K562 (cell line): ENCODE data around the gene ACTL8.

ENCODE experiments used
- EP300 ChIP-seq: IDR thresholded peaks from 2 replicates; pipeline ENCODE4 v1.6.1; 2012; ENCODE audit warnings: low read length, improper control_type of control experiment
- STAT5B ChIP-seq: fragments of 250-450 bp; sonication (Bioruptor Pico); IDR thresholded peaks from 2 replicates; pipeline ENCODE4 v1.8.0; 2021; ENCODE audit warnings: mild to moderate bottlenecking, inconsistent platforms

DNA sequence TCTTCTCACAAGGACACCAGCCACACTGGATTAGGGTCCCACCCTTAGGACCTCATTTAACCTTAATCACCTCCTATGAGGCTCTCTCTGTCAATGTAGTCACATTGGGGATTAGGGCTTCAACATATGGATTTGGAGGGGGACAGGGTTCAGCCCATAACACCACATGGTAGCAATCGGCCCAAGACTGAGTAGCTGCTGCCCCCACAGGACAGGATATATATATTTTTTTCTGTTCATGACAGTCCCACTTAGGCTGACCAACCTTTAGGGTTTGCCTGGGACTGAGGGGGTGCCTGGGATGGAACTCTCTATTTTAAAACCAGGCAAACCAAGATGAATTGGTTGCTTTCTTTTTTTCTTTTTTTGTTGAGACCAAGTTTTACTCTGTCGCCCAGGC lies 8.2 kb upstream of the ACTL8 start:
- TF ChIP-seq EP300 (no peak), STAT5B (no peak)
